NCI-H128 (cell line): ENCODE data around the gene FOXS1.
"Not testable (repeated sequence)": the region's sequence is repeated elsewhere in the genome, so short reads cannot be mapped to it uniquely, and the experiment has no call there.

Experiments used
- DNase-seq: peaks from one replicate; lab custom pipeline; 2025; ENCODE audit not compliant: unreplicated experiment; lab: John Stamatoyannopoulos, UW

Gene FOXS1

DNA sequence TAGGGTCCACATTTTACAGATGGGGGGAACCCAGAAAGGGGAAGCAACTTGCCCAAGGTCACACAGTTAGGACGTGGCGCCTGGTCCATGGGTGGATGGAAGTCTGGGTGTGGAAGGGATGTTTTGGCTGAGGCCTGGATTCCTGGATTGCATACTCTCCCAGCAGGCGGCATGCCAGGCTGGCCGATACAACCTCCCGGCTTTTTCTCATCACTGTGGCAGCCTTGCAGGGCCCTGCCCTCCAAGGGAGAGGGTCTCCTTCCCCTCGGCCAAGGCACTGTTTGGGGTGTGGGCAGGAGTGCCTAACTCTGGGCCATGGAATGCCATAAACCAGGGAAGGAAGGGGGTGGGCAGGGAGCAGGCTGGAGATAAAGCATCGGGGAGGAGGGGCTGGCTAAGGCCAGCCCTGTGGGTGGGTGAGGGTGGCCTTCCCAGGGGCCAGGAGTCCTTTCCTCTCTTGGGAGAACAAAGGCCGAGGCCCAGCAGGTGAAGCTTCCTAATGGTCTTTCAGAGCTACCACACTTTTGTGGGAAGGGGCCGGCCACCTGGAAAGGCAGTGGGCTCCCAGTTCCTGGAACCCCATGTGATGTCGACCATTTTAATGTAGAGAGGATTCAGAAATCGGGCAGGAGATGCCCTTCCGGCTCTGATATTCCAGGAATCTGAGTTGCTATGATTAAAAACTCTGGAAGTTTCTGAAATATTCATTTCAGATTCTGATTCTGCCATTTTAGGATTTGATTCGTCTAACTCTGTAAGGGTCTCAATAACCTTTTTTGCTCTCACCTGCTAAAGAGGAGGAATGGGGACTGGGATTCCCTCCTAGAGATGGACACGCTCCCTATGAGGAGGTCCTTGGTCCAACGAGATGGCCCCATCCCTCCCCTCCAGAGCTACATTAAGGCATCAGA is 4.2 kb downstream of the FOXS1 start:
- DNase-seq: no peak

DNA sequence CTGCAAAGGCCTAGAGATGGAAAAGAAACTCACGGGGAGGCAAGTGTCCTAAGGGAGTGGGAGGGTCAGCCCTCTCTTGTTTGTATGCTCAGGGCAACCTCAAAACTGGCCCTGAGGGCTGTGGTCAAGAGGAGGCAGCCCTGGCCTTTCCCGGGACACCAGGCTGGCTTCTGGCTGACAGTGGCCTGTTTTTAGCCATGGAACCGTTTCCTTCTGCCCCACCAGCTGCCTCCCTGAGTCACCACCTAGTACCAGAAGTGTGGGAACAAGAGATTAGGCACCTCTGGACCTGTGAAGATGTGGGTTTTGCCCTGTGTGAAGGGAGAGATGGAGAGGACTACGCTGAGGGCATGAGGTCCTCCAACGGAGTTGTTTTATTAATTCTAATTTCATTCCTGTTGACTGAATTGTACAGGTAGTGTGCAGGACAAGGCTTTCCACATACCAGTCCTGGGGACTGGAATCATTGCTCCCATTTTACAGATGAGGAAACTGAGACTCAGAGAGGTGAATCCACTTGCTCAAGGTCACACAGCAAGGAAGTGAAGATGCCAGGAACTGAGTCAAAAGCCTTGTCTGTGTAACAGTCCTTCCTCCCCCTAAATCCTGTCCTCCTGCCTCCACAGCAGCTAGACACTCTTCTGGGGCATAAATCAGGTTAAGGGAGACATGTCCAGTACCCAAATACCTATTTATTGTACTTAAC is 5.5 kb downstream of the FOXS1 start:
- no peak for DNase-seq

DNA sequence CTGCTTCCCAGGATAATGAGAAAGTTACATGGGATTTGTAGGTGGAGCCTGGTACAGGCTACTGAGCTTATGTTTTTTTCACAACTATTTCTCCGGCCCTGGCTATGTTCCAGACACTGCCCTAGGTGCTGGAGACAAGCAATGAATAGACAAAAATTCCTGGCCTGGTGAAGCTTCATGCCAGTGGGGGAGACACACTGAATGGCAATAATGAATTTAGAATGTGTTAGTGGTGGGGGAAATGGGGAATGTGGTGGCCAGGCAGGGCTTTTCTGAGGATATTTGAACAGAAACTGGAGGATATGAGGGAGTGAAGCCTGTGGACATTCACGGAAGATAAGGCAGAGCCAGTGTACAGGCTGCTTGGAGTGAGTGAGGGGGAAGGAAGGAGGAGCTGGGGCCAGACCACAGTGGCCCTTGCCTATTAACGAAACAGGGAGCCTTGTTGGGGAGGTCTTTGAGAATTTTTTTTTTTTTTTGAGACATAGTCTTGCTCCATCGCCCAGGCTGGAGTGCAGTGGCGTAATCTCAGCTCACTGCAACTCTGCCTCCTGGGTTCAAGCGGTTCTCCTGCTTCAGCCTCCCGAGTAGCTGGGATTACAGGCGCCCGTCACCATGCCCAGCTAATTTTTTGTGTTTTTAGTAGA is 6.6 kb downstream of the FOXS1 start:
- DNase-seq: no peak

DNA sequence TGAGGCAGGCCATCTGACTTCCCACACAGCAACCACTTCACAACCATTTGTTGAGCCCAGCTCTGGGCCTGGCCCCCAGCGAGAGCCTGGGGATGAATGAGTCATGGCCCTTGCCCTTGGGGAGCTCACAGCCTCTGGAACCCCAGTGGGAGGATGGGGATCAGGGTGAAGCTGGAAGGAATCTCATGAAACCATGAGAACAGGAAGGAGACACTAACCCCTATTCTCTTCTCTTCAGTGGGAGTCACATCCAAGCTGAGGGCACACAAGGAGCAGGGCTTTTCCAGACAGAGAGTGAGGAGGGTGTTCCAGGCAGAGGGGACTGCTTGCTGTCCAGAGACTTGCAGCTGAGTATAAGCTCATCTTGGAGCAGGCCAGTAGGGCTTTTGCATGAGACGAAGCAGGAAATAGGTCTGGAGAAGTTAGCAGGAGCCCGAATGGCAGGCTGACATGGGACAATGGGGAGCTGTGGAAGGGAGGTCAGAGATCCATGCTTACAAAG is 7.5 kb downstream of the FOXS1 start:
- DNase-seq: no peak

DNA sequence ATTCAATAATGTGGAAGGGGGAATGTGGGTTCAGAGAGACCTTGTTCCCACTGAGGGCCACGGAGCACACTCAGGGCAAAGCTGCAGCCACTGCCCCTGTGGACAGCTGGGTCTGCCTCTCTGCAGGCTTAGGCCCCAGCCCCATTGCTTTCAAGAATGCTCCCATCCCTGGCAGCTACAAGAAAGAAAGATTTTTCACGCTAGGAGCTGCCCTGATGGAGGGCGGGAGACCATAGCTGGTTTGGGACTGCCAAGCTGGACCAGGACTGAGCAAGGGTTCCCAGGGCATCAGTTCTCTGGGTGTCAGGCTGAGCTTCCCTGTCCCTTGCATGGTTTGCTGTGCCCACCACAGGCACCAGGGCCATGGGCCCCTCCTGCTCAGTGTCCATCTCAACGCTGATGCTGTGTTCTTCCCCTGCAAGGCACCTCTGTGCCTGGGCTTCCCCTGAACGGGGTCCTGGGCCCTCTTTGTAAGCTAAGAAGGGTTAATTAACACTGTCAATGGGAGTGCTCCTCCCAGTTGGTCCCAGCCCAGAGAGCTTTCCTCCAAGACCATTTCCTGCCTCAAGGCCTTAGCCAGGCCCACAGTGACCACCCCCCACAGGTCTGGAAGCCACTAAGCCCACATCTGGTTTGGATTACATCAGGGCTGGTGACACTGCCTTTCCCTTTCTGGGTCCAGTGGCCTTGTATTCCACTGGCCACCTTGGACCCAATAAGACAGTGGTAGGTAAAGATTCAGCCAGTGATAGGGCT is 8.4 kb downstream of the FOXS1 start:
- DNase-seq: no peak

DNA sequence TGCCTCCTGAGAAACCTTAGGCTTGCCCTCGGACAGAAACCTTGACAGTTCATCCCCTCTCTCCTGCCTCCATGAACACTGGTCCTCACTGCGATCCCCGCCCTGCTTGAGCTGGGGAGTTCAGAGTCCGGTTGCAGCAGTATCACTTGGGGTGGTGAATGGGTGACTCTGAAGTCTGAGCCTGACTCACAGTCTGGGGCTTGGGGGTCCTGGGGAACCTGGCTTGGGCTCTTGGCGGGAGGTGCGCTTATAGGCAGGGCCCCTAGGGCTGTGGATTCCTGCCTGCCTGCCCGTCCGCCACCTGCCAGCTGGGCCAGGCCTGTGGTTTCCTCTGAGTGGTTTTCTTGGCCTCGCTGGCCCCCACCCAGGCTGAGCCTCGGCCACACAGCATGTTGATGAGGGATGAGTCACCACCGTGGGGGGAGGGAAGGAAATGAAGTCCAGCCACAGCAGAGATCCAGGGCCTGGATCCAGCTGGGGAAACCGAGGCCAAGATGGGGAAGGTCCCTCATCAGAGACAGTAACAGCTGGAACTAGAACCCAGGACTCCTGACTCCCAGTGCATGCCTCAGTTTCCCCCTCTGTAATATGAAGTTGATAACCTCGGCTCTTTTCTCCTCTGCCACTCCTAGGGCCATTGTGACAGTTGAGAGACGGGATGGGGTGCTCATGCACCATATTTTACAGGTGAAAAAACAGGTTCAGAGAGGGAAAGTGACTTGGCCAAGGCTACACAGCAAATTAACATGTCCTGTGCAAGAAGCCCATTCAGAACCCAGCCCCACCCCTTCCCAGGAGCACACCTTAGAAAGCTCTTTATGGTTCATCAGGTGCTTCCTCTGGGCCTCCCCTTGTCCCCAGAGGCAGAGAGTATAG is 9.2 kb downstream of the FOXS1 start:
- no peak for DNase-seq

DNA sequence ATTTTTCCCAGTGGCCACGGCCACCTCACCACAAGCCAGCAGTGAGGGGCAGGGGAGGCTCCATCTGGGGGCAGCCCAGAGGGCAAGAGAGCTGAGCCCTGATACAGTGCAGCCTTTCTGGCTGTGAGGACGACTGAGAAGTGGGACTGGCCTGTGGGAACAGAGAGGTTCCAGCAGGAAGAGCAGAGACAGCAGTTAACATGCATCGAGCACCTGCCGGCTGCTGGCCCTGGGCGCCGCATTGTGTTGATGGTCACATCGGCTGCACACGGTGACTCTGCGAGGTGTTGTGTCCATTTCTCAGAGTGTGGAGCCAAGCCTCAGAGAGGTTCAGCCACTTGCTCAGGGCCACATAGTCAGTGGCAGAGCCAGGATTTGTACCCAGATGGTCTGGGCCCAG is 9.8 kb downstream of the FOXS1 start:
- DNase-seq: no peak

DNA sequence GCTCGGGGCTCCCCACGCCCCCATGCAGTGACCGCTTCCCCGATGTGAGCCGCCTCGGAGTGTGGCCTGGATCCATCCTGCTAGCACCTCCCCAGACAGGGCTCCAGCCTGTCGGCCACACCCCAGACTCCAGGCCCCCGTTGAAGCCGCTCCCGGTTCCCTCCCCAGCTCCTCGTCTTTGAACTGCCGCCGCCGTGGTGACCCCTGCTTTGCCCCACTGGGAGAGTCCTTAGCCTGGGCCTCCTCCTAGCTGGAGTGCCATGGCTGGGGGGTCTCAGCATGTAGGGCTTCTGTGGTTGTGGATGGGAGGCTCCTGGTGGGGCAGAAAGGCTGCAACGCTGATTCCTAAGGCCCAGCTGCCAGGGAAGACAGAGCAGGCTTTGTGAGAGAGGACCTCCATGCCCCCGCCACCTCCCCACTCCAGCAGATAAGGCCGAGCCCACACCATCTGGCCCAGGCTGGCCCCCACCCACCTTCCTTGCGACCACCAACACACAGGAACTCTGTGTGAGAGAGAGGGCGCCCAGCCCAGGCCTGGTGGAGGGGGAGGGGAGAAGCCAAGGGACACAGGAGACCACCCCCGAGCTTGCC is 11.4 kb downstream of the FOXS1 start:
- no peak for DNase-seq

DNA sequence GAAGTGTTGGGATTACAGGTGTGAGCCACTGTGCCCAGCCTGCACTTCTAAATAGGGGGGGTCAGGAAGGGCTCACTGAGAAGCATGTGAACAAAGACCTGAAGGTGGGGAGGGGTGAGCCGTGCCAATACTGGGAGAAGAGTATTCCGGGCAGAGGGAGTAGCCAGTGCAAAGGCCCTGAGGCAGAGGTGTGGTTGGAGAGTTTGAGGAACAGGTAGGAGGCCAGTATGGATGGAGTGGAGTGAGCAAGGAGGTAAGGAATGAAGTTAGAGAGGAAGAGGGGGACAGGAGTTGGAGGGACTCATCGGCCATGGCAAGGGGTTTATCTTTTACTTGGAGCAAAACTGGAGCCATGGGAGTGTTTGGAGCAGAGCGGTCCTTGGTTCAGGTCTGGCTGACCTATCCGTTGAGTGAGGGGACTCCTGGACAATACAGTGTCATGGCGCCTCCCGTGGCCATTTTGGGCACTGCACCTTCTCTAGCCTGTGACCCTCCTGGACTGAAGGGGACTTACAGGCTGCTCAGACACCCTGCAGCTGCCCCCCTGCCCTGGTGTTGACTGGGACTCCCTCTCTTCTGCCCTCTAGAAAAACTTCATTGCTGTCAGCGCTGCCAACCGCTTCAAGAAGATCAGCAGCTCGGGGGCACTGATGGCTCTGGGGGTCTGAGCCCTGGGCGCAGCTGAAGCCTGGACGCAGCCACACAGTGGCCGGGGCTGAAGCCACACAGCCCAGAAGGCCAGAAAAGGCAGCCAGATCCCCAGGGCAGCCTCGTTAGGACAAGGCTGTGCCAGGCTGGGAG is 12.1 kb downstream of the FOXS1 start:
- DNase-seq: no peak

DNA sequence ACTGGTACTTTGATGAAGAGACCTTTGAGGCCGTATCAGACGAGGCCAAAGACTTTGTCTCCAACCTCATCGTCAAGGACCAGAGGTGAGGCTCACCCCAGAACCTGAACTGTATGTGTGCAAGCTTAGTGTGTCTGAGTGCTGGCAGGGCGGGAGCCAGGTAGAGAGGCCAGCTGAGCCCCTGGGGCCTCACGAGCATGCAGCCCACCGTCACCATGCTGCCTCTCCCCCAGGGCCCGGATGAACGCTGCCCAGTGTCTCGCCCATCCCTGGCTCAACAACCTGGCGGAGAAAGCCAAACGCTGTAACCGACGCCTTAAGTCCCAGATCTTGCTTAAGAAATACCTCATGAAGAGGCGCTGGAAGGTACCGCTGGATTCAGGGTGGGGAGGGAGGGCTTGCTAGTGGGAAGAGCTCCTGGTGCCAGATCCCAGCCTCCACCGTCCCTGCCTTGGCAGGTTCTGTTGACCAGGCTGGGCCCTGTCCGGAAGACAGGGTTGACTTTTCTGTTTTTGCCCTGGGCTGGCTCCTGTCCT is 13.6 kb downstream of the FOXS1 start:
- no peak for DNase-seq

DNA sequence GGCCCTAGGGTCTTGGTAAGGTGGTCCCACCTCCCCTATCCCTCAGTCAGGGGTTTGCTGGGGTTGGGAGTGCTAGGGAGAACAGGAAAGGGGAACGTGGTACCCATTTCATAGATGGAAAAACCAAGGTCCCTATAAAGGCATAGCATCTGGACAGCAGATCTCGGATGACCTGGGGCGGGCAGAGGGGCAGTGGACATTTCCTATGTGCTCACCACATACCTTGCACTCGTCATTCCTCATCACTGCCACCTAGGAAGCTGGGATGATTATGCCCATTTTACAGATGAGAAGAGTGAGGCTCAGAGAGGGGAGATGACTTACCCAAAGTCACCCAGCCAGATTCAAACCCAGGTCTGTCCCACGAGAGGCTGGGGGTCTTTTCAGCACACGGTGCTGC is 14.2 kb downstream of the FOXS1 start:
- no peak for DNase-seq

DNA sequence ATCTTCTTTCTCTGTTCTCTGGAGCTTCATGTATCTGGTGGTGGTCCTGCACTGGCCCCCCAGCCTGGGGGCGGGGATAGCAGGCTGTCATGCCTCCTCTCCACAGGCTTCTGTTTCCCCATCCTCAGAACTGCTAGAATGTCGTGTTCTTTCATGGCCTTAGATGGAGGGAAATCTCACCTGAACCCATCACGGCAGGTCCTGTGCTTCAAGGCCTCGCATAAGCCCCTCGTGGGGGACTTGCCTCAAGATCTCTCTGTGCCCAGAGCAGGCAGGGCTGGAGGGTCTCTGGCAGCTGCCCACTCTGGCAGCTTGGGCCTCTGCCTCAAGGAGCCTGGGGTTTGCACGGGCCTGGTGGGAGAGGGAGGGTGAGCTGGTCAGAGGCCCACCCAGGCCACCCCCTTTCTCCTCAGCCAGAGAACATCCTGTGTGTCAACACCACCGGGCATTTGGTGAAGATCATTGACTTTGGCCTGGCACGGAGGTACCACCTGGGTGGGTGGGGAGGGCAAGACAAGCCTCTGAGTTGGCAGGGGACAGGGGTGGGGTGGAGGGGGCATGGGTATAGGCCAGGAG is 14.9 kb downstream of the FOXS1 start:
- DNase-seq: no peak

DNA sequence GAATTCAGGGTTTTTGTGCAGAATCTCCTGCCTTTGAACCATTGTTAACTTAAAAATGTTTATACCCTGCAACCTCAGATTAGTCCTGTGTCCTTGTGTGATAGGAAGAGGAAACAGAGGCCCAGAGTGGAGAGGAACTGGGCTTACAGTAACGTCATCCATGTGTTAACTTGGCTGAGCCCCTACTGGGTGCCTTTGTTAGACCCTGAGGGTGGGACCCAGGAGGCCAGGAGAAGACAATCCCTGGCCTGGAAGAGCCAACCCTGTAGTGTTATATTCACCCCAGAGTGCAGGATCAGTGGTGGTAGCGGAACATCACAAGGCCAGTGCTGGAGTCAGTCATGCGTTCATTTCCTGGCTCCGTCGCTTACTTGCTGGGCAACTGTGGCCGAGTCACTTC is 15.7 kb downstream of the FOXS1 start:
- DNase-seq: no peak

DNA sequence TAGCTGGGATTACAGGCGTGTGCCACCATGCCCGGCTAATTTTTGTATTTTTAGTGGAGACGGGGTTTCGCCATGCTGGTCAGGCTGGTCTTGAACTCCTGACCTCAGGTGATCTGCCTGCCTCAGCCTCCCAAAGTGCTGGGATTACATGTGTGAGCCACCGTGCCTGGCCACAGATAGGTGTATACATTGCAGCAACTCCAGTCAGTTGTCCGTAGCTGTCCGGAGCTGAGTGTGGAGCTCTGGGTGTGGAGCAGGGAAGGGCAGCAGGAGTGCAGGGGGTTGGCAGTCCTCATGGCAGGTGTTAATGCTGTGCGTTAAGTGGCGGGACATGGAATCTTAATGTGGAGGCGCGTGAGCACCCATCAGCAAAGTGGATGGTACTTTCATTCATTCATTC is 17.4 kb downstream of the FOXS1 start:
- DNase-seq: not testable (repeated sequence)

DNA sequence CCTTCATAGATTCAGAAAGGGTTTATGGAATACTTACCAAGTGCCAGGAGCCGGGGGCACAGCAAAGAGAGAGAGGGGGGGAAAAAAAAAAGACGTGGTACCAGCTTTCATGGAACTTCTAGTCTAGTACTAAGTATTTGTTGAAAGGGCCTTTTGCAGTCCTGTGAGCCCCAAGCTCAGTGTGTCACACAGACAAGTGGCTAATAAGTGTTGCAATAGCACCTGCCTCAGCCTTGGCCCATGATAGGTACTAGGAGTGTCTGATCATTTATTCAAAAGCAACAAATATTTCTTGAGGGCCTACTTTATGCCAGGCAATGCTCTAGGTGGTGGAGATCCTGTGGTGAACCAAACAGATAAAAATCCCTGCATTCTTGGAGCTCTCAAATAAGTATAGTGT is 18.3 kb downstream of the FOXS1 start:
- no peak for DNase-seq

DNA sequence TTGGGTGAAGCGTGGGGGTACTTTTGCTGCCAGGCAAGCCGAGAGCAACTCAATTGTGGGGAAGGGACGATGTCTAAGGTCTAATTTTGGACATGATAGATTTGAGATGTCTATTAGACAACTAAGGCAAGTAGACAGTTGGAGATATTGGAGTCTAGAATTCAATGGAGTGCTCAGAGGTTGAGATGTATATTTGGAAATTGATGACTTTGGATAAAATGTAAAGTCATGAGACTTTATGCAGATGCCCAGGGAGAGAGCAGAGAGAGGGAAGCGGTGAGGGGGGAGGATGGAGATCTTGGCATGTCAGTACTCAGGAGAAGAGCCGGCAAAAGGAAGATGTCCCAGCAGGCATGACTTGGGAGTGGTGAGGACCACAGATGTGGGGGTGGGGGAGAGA is 19.3 kb downstream of the FOXS1 start:
- no peak for DNase-seq

DNA sequence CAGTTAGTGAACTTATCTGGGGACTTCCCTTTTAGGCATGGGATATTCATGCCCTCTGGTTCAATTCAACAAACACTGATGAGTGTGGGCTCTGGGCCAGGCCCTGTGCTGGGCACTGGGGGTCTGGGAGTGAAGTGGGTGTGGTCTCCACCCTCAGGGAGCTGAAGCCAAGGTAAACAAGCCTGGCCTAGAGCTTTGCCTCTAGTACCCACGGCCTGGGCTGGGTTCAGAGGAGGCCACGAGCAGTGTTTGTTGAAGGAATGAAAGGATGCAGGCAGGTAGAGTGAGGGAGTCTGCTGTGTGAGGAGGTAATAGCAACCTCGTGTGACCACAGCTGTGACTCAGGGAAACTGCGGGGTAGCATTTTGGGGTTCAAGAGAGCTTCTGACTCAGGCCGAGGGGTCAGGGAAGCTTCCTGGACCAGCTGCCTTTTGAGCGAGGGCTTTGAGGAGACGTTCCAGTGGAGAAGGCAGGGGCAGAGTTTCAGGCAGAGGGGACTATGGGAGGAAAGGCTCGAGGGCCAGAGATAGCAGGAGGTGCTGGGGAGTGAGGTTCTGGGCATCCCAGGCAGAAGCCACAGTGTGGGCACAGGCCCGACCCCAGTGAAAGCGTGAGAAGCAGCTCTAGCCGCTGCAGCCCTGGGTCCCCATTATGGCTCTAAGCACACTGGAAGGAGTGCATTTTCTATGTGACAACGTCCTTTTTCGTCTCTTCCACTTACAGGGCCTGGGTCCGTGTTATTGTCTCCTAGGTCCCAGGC is 20.7 kb downstream of the FOXS1 start:
- no peak for DNase-seq

DNA sequence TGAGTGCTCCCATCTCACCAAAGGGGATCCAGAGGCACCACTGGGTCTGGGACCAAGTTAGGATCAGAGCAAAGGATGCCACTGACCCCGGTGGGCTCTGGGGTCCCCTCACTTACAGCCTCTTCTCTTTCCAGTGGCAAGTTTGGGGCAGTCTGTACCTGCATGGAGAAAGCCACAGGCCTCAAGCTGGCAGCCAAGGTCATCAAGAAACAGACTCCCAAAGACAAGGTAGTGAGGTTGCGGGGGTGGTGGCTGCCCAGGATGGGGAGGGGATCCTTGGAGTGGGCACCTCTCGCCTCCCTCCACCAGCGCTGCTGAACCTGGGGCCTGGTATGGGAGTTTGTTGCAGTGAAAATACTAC is 21.3 kb downstream of the FOXS1 start:
- DNase-seq: no peak
